WI38 (cell line): ENCODE data around the gene AARSD1.
"Not testable (repeated sequence)": the region's sequence is repeated elsewhere in the genome, so short reads cannot be mapped to it uniquely, and the experiment has no call there.

Experiments used
- H3K4me3 ChIP-seq: 2 replicates; pipeline ENCODE4 v1.5.1; 2011; ENCODE audit warnings: low read depth, mild to moderate bottlenecking, control low read depth, low read length
- CTCF ChIP-seq: IDR thresholded peaks from 2 replicates; pipeline ENCODE4 v1.5.1; 2012; ENCODE audit warnings: low read depth, mild to moderate bottlenecking, control low read depth, low read length

Gene AARSD1

GRCh38 chr17:42989141-42989540 is 24.9 kb upstream of the AARSD1 start:
- H3K4me3 ChIP-seq, result no peak overlapping the region
- TF ChIP-seq CTCF, result no peak

DNA sequence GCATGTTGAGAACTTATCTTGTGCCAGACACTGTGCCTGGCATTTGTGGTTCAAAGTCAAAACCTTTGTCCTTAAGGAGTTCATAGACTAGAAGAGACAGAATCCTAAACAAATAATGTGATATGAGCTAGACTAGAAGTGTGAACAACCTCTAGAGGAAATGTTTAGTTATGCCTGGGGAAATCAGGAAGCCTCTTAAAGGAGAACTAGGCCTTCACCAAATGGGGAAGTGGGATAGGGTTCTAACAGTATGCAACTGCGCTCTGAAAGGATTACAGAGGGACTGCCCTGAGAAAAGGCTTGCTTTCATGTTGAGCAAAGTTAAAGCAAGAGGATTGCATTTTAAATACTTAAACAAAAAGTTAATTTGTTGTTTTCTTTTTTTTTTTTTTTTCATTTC is 21.0 kb upstream of the AARSD1 start:
- no peak overlapping the region for H3K4me3 ChIP-seq
- TF ChIP-seq CTCF, result no peak

DNA sequence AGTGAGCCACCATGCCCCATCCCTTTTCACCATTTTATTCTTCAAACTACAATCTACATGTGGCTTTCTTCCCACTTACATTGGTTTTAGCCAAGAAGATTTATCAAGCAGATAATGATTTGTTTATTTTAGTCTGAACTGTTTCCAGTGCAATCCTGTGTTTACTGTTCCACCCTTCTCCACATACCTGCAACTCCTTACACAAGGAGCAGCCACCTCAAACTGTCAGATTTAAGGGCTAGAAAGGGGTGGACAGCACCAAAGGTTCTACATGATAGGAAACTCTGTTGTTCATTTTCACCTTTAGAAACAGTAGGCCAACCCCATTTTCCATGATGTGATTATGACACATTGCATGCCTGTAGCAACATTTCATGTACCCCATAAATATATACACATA is 18.0 kb upstream of the AARSD1 start:
- TF ChIP-seq CTCF, result no peak
- H3K4me3 ChIP-seq, result no peak overlapping the region

- no peak for TF ChIP-seq CTCF
- H3K4me3 ChIP-seq, result peak overlapping the region; percentile 86
These were observed 16.6 kb upstream of the AARSD1 start for GRCh38 chr17:42980766-42981397.

DNA sequence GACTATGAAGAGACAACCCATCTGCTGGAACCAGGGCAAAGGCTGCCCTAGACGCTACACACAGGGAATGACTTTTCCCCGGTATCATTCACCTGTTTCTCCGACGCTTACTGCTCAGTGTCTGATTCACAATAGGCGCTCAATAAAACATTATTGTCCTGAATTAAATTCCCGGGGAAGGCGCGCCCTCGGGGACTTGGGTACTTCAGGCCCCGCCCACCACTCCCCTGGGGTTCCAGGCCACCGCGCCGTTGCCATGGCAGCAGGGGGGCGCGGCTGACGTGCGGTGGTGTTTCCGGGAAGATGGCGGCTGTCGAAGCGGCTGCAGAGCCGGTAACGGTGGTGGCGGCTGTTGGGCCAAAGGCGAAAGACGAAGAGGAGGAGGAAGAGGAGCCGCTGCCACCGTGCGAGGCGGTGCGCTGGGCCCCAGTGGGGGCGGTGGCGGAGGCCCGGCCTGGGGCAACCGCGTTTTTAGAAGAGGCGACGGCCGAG is 16.1 kb upstream of the AARSD1 start, which contains the start of gene RUNDC1:
TSS of gene RUNDC1 (plus strand) at position 292 of the 492 bp plus-strand sequence. CDS start at position 304, 12 bp downstream.
- H3K4me3 ChIP-seq, result peak within 1 kb of the TSS; percentile 86
- TF ChIP-seq CTCF, result no peak

DNA sequence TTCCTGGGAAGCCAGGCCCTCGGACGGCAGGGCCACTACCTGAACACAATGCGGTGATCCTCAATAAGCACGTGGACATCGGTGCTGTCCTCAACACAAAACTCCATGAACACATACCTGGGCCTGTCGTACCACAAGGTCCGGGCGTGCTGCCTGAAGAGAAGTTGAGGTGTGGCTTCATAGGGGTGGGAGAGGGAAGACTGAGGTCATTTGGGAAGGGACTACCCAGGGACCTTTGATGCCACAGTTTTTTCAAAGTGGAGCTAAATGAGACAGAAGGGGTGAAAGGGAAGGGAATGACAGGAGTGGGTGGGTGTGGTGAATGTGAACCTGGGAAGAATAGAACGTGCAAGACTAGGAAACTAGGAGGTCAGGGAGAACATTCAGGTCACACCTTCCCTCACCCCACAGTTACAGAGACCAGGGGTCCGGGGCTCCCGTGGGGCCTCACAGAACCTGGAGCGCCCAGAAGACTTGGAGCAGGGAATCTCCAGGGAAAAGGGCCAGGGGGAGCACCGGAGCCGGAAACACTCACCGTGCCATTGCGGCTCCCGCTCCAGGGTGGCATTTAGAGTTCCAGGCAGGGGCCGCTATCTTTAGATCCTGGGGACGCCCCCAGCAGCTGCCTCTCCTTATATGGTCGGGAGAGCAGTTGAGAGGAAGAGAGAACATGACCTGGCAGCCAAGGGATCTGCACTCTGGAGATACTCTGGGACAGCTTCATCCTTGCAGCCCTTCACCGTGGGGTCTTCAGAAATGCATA is 15.4 kb upstream of the AARSD1 start, which contains the start of gene PTGES3L:
TSS of gene PTGES3L (minus strand) at position 570 of the 763 bp plus-strand sequence. CDS start at position 543, 27 bp downstream.
- peak within 1 kb of the TSS; percentile 86 for H3K4me3 ChIP-seq
- TF ChIP-seq CTCF, result no peak

DNA sequence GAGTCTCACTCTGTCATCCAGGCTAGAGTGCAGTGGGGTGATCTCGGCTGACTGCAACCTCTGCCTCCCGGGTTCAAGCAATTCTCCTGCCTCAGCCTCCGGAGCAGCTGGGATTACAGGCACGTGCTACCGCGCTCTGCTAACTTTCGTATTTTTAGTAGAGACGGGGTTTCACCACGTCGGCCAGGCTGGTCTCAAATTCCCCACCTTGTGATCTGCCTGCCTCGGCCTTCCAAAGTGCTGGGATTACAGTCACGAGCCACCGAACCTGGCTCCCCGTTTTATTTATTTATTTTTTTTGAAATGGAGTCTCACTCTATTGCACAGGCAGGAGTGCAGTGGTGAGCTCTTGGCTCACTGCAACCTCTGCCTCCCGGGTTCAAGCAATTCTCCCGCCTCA is 11.4 kb upstream of the AARSD1 start:
- H3K4me3 ChIP-seq, result not testable (repeated sequence)
